Measurements from ENCODE around the gene TRIM33.

DNA sequence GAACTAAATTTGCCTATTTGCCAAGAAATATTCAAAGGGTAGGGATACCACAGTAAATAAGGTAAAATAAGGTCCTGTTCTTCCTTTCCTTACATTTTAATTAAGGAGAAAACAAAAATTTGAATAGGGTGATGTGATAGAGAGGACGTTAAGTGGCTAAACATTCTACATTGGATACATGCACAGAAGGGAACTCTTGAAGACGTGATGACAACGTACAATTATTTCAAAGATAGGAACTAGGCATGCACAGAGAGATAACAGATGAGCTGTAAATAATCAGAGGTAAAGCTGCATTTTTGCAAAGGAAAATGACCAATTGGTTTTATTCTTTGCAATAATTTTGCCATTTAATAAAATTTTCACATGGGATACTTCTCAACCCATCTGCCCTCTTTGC, 69.7 kb downstream of the TRIM33 start:
- TF ChIP-seq, protein P1, sequence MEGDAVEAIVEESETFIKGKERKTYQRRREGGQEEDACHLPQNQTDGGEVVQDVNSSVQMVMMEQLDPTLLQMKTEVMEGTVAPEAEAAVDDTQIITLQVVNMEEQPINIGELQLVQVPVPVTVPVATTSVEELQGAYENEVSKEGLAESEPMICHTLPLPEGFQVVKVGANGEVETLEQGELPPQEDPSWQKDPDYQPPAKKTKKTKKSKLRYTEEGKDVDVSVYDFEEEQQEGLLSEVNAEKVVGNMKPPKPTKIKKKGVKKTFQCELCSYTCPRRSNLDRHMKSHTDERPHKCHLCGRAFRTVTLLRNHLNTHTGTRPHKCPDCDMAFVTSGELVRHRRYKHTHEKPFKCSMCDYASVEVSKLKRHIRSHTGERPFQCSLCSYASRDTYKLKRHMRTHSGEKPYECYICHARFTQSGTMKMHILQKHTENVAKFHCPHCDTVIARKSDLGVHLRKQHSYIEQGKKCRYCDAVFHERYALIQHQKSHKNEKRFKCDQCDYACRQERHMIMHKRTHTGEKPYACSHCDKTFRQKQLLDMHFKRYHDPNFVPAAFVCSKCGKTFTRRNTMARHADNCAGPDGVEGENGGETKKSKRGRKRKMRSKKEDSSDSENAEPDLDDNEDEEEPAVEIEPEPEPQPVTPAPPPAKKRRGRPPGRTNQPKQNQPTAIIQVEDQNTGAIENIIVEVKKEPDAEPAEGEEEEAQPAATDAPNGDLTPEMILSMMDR (conservative IDR thresholded peaks at IDR 0.05 in 1 of 2, IDR thresholded peaks at IDR 0.05 in 1 of 2; ENCODE audit: low read depth in 1 of 2, low read length in 2 of 2): no peak
- no peak for TF ChIP-seq EZH2 (IDR thresholded peaks at IDR 0.05; ENCODE audit: low read length, missing control alignments)

Measured in fibroblast of lung (primary cell).